ENCODE data around the gene FAM149B1.

DNA sequence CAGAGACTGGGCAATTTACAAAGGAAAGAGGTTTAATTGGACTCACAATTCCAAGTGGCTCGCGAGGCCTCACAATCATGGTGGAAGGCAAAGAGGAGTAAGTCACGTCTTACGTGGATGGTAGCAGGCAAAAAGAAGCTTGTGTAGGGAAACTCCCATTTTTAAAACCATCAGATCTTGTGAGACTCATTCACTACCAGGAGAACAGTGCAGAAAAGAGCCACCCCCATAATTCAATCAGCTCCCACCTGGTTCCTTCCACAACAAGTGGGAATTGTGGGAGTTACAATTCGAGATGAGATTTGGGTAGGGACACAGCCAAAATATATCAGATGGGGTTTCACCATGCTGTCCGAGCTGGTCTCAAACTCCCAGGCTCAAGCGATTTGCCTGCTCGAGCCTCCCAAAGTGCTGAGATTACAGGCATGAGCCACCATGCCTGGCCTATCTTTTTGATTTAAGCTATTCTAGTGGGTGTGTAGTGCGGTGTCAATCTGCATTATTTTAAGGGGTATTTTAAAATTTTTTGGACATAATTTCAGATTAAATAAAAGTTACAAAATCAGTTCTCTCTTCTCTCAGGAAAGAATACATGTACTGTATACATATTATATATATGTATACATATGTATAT is 93.6 kb downstream of the FAM149B1 start:
- TF ChIP-seq SIN3A (IDR thresholded peaks at IDR 0.05; ENCODE audit: borderline replicate concordance, insufficient read depth, low read length), result no peak
- TF ChIP-seq POLR2AphosphoS5 (IDR thresholded peaks at IDR 0.05; ENCODE audit: low read depth, low read length), result no peak
